Measurements from ENCODE around the gene ARL15. TPM values are rescaled to one million over a fixed set of nuclear protein-coding genes. Genes with fewer than 3 reads are reported as not detected.

The ARL15 gene
- total and polyA plus RNA-seq, 2 of the 8 experiments (the other 6 are each of a cell fraction or from before 2014, with no cell fraction given) = 9.9 to 21.2 TPM

DNA sequence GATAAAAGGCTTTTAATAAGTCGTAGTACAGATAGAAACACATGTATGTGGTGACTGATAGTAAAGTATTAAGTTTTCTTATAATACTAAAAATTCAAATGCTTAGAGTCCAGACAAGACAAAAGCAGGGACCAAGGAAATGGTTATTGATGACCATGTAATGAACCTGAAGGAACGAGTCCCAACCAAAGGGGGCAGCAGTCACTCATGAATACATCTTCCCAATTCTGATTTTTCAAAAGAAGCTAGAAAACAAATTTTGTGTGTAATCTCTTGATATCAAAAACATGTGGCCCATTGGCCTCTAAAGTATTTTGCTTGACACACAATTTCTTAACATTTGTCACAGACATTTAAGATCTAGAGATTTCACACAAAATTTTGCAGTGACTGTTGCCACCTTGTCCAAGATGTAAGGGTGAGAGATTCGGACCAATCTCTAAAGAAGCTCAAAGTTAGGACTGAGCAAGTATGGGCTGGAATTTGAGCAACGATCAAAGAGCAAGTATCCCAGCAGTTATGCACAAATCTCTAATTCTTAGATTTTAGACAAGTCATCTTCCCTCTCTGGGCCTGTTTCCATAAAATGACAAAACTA is 66.8 kb downstream of the ARL15 start:
- no peak overlapping the region for H3K18ac ChIP-seq (ENCODE audit: extremely low read depth, low read length)

More for the DNA sequence above, 66.8 kb downstream of the ARL15 start:
- Histone ChIP-seq H2BK20ac (ENCODE audit: low read length) (no peak overlapping the region), H4K8ac (ENCODE audit: extremely low read depth, insufficient read depth, low read length) (no peak overlapping the region), H2AK5ac (ENCODE audit: low read depth, low read length) (no peak overlapping the region), H3K4me2 (ENCODE audit: insufficient read depth in 1 of 2, low read depth in 2 of 2, low read length in 2 of 2) (no peak overlapping the region), H4K5ac (ENCODE audit: insufficient read length, low read depth, low read length) (no peak overlapping the region), H3K4ac (replicated peaks; ENCODE audit: insufficient read length, low read depth, low read length) (no peak overlapping the region), H3K9me3 (ENCODE audit: insufficient read depth in 2 of 2, low read depth in 1 of 2, low read length in 1 of 2) (no peaks in the 10 kb centered on the region), H3K27ac (ENCODE audit: low read depth, low read length) (no peak overlapping the region), H2AFZ (ENCODE audit: low read length) (no peak overlapping the region), H4K91ac (replicated peaks; ENCODE audit: insufficient read length, low read length) (no peak overlapping the region), H2BK12ac (ENCODE audit: low read depth, low read length) (no peak overlapping the region), H3K23ac (ENCODE audit: insufficient read length) (no peak overlapping the region), H3K23me2 (ENCODE audit: low read depth, low read length) (no peaks in the 10 kb centered on the region), H2BK15ac (ENCODE audit: low read length) (no peak overlapping the region), H2BK5ac (ENCODE audit: low read depth, low read length) (no peak overlapping the region), H3K36me3 (ENCODE audit: control insufficient read depth in 2 of 4, insufficient read depth in 4 of 4, low read length in 3 of 4) (no peaks in the 10 kb centered on the region; a peak in 1 of 8 replicates), H4K20me1 (replicated peaks in 1 of 2; ENCODE audit: control insufficient read depth in 1 of 2, insufficient read depth in 2 of 2, low read length in 2 of 2) (no peaks in the 10 kb centered on the region), H2BK120ac (replicated peaks; ENCODE audit: low read depth, low read length) (no peak overlapping the region), H3K4me1 (replicated peaks in 1 of 4; ENCODE audit: control insufficient read depth in 3 of 4, insufficient read depth in 4 of 4, low read length in 3 of 4) (no peaks in the 10 kb centered on the region), H3K56ac (replicated peaks; ENCODE audit: insufficient read length, low read depth, low read length) (no peak overlapping the region), H3K14ac (ENCODE audit: insufficient read length) (no peak overlapping the region), H3K27me3 (replicated peaks in 1 of 4; ENCODE audit: control insufficient read depth in 3 of 4, extremely low read depth in 1 of 4, insufficient read depth in 3 of 4, low read length in 3 of 4) (no peaks in the 10 kb centered on the region), H3K79me2 (ENCODE audit: control insufficient read depth in 1 of 2, insufficient read depth in 2 of 2, low read length in 2 of 2) (no peaks in the 10 kb centered on the region), H3K9ac (replicated peaks in 1 of 4; ENCODE audit: extremely low read depth in 1 of 4, low read depth in 3 of 4, low read length in 3 of 4) (no peak overlapping the region), H3K4me3 (ENCODE audit: extremely low read depth in 1 of 4, insufficient read depth in 2 of 4, low read depth in 3 of 4, low read length in 4 of 4) (no peak overlapping the region), H3K79me1 (ENCODE audit: low read depth, low read length) (no peaks in the 10 kb centered on the region)
- DNase-seq (ENCODE audit: low read depth in 1 of 2, low spot score in 2 of 2) = no peak
- TF ChIP-seq JUND (IDR thresholded peaks at IDR 0.05; ENCODE audit: low read length) (no peak), RAD21 (IDR thresholded peaks at IDR 0.05 in 1 of 2, conservative IDR thresholded peaks at IDR 0.05 in 1 of 2; ENCODE audit: low read depth in 2 of 2, low read length in 2 of 2) (peak; percentile 85 to 86)
- TF ChIP-seq, protein P1, sequence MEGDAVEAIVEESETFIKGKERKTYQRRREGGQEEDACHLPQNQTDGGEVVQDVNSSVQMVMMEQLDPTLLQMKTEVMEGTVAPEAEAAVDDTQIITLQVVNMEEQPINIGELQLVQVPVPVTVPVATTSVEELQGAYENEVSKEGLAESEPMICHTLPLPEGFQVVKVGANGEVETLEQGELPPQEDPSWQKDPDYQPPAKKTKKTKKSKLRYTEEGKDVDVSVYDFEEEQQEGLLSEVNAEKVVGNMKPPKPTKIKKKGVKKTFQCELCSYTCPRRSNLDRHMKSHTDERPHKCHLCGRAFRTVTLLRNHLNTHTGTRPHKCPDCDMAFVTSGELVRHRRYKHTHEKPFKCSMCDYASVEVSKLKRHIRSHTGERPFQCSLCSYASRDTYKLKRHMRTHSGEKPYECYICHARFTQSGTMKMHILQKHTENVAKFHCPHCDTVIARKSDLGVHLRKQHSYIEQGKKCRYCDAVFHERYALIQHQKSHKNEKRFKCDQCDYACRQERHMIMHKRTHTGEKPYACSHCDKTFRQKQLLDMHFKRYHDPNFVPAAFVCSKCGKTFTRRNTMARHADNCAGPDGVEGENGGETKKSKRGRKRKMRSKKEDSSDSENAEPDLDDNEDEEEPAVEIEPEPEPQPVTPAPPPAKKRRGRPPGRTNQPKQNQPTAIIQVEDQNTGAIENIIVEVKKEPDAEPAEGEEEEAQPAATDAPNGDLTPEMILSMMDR (IDR thresholded peaks at IDR 0.05; ENCODE audit: control extremely low read depth in 1 of 3, insufficient read depth in 1 of 3, low read depth in 1 of 3, low read length in 3 of 3) = peak in 2 of 3 experiments; percentile 64 to 66; a peak in 3 of 4 replicates
- POLR2A ChIA-PET (ENCODE audit: partially characterized antibody) = interaction anchor here (1.3 to 1.7 kb wide), 3 partner anchors 67 to 274 kb away, joined by 3 to 4 read pairs (median 4); partner anchors contain the start of genes ARL15 and SNX18
- CTCF ChIA-PET (ENCODE audit: partially characterized antibody) = interaction anchor here (0.6 to 5.2 kb wide), 61 partner anchors 9 to 1085 kb away, joined by 3 to 74 read pairs (median 4); partner anchors contain the start of genes ARL15 and SNX18
- 49% methylated on average over 4 of the region's 4 CpGs; no CpG with 5 or more reads in 1 of the 2 experiments for WGBS, 2 experiments (ENCODE audit: extremely low coverage in 1 of 2, insufficient coverage in 1 of 2, insufficient read length in 1 of 2, insufficient replicate concordance in 2 of 2, low coverage in 1 of 2, low lambda C conversion rate in 2 of 2, missing lambda C conversion rate in 1 of 2)
- peak; percentile 89 for FAIRE-seq

All from H1 (cell line).